Activated CD8-positive, alpha-beta memory T cell treated with anti-CD3 and anti-CD28 coated beads, Interleukin-2, amount 50 U/mL, for 4 hours (primary cell): ENCODE results near the gene PCDHGA8.
"Not testable (repeated sequence)": the region's sequence is repeated elsewhere in the genome, so short reads cannot be mapped to it uniquely, and the experiment has no call there.

Experiments
- DNase-seq: peaks from one replicate; pipeline ENCODE4 v3.0.0-alpha.2; 2020

PCDHGA8 gene

DNA sequence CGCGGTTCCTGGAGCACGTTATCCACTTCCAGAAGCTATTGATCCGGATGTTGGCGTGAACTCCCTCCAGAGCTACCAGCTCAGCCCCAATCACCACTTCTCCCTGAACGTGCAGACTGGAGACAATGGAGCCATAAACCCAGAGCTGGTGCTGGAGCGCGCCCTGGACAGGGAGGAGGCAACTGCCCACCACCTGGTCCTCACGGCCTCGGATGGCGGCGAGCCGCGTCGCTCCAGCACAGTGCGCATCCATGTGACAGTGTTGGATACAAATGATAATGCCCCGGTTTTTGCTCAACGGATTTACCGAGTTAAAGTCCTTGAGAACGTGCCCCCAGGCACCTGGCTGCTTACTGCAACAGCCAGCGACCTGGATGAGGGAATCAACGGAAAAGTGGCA, 11.0 kb downstream of the PCDHGA8 start:
- DNase-seq = no peak

- not testable (repeated sequence) for DNase-seq
Observed at GRCh38 chr5:141407790-141408505, 15.5 kb downstream of the PCDHGA8 start, which contains the start of gene PCDHGB6. PCDHGB6 (plus strand) TSS chr5:141408021; CDS start chr5:141408203, 182 bp downstream.

DNA sequence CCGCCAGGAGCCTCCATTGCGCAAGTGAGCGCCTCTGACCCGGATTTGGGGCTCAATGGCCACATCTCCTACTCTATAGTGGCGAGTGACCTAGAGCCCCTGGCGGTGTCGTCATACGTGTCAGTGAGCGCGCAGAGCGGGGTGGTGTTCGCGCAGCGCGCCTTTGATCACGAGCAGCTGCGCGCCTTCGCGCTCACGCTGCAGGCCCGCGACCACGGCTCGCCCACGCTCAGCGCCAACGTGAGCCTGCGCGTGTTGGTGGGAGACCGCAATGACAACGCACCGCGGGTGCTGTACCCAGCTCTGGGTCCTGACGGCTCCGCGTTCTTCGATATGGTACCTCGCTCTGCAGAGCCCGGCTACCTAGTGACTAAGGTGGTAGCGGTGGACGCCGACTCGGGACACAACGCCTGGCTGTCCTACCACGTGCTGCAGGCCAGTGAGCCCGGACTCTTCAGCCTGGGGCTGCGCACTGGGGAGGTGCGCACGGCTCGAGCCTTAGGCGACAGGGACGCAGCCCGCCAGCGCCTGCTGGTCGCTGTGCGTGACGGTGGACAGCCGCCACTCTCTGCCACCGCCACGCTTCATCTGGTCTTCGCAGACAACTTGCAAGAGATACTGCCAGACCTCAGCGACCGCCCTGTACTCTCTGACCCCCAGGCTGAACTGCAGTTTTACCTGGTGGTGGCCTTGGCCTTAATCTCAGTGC, 17.3 kb downstream of the PCDHGA8 start:
- no peak for DNase-seq

GRCh38 chr5:141411575-141411974, 19.1 kb downstream of the PCDHGA8 start:
- no peak for DNase-seq

- peak; percentile 42 for DNase-seq
Observed at GRCh38 chr5:141412854-141413539, 20.6 kb downstream of the PCDHGA8 start, which contains the start of gene PCDHGA10. PCDHGA10 (plus strand) TSS chr5:141412987; CDS start chr5:141413176, 189 bp downstream.

DNA sequence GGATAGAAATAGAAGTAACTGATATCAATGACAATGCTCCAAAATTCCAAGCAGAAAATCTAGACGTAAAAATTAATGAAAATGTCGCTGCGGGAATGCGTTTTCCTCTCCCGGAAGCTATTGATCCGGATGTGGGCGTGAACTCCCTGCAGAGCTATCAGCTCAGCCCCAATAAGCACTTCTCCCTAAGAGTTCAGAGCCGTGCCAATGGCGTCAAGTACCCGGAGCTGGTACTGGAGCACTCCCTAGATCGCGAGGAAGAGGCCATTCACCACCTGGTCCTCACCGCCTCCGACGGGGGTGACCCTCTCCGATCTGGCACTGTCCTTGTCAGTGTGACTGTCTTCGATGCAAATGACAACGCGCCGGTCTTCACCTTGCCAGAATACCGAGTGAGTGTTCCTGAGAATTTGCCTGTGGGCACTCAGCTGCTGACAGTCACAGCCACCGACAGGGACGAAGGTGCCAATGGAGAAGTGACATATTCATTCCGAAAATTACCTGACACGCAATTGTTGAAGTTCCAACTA, 21.2 kb downstream of the PCDHGA8 start:
- DNase-seq = no peak

DNA sequence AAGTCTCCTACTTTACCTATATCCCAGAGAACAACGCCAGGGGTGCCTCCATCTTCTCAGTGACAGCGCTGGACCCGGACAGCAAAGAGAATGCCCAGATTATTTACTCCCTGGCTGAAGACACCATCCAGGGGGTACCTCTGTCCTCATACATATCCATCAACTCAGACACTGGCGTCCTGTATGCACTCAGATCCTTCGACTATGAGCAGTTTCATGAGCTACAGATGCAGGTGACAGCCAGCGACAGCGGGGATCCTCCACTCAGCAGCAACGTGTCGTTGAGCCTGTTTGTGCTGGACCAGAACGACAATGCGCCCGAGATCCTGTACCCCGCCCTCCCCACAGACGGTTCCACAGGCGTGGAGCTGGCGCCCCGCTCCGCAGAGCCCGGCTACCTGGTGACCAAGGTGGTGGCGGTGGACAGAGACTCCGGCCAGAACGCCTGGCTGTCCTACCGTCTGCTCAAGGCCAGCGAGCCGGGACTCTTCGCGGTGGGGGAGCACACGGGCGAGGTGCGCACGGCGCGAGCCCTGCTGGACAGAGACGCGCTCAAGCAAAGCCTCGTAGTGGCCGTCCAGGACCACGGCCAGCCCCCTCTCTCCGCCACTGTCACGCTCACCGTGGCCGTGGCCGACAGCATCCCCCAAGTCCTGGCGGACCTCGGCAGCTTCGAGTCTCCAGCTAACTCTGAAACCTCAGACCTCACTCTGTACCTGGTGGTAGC, 22.3 kb downstream of the PCDHGA8 start:
- not testable (repeated sequence) for DNase-seq

GRCh38 chr5:141415275-141415618, 22.8 kb downstream of the PCDHGA8 start:
- DNase-seq = not testable (repeated sequence)

GRCh38 chr5:141417494-141418172, 25.2 kb downstream of the PCDHGA8 start, which contains the start of gene PCDHGB7:
PCDHGB7 (plus strand) TSS chr5:141417677; CDS start chr5:141417860, 183 bp downstream.
- not testable (repeated sequence) for DNase-seq

- DNase-seq = no peak
Observed at GRCh38 chr5:141419074-141419880, 26.8 kb downstream of the PCDHGA8 start.

GRCh38 chr5:141420855-141421488, 28.5 kb downstream of the PCDHGA8 start, which contains the start of gene PCDHGA11:
PCDHGA11 (plus strand) TSS chr5:141421051; CDS start chr5:141421228, 177 bp downstream.
- DNase-seq = no peak

DNA sequence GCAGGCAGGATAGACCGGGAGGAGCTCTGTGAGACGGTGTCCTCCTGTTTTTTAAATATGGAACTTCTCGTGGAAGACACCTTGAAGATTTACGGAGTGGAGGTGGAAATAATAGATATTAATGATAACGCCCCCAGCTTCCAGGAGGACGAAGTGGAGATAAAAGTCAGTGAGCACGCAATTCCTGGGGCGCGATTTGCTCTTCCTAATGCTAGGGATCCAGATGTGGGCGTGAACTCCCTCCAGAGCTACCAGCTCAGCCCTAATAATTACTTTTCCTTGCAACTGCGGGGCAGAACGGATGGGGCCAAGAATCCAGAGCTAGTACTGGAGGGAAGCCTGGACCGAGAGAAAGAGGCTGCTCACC, 29.0 kb downstream of the PCDHGA8 start:
- DNase-seq = no peak

DNA sequence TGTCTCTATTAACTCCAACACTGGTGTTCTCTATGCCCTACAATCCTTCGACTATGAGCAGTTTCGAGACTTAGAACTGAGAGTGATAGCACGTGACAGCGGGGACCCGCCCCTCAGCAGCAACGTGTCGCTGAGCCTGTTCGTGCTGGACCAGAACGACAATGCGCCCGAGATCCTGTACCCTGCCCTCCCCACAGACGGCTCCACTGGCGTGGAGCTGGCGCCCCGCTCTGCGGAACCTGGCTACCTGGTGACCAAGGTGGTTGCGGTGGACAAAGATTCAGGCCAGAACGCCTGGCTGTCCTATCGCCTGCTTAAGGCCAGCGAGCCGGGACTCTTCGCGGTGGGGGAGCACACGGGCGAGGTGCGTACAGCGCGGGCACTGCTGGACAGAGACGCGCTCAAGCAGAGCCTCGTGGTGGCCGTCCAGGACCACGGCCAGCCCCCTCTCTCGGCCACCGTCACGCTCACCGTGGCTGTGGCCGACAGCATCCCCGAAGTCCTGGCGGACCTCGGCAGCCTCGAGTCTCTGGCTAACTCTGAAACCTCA, 30.4 kb downstream of the PCDHGA8 start:
- DNase-seq = no peak

- DNase-seq = no peak
Observed at GRCh38 chr5:141427783-141428426, 35.5 kb downstream of the PCDHGA8 start.

DNA sequence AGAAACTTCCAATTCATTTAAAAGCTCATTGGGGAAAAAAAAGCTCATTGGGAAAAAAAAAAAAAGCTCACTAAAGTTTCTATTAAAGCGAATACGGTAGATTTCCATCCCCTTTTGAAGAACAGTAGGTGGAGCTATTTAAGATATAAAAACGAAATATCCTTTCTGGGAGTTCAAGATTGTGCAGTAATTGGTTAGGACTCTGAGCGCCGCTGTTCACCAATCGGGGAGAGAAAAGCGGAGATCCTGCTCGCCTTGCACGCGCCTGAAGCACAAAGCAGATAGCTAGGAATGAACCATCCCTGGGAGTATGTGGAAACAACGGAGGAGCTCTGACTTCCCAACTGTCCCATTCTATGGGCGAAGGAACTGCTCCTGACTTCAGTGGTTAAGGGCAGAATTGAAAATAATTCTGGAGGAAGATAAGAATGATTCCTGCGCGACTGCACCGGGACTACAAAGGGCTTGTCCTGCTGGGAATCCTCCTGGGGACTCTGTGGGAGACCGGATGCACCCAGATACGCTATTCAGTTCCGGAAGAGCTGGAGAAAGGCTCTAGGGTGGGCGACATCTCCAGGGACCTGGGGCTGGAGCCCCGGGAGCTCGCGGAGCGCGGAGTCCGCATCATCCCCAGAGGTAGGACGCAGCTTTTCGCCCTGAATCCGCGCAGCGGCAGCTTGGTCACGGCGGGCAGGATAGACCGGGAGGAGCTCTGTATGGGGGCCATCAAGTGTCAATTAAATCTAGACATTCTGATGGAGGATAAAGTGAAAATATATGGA, 38.1 kb downstream of the PCDHGA8 start, which contains the start of gene PCDHGA12:
Gene PCDHGA12, plus strand, starts transcription at position 176 of the 782 bp plus-strand sequence. Its CDS starts 253 bp downstream, at position 429.
- no peak for DNase-seq

GRCh38 chr5:141431286-141431685, 38.9 kb downstream of the PCDHGA8 start:
- DNase-seq = no peak

DNA sequence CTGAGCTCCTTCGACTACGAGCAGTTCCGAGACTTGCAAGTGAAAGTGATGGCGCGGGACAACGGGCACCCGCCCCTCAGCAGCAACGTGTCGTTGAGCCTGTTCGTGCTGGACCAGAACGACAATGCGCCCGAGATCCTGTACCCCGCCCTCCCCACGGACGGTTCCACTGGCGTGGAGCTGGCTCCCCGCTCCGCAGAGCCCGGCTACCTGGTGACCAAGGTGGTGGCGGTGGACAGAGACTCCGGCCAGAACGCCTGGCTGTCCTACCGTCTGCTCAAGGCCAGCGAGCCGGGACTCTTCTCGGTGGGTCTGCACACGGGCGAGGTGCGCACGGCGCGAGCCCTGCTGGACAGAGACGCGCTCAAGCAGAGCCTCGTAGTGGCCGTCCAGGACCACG, 39.9 kb downstream of the PCDHGA8 start:
- not testable (repeated sequence) for DNase-seq

DNA sequence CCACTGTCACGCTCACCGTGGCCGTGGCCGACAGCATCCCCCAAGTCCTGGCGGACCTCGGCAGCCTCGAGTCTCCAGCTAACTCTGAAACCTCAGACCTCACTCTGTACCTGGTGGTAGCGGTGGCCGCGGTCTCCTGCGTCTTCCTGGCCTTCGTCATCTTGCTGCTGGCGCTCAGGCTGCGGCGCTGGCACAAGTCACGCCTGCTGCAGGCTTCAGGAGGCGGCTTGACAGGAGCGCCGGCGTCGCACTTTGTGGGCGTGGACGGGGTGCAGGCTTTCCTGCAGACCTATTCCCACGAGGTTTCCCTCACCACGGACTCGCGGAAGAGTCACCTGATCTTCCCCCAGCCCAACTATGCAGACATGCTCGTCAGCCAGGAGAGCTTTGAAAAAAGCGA, 40.3 kb downstream of the PCDHGA8 start:
- not testable (repeated sequence) for DNase-seq

DNA sequence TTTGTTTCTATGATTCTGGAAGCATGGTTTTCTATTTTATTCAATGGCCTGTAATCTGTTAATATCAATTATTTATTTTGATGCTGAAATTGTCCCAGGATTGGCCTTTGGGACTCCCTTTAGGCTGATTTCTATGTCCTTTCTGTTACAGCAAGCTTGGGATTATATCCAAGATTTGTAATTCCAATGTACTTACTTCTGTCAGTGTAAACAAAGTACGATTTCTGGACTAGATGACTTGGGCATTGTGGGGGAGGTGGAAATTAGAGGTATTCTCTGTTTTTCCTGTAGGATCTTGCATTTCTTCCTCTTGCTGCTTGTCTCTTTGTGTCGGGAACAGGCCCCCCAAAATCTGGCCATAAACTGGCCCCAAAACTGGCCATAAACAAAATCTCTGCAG, 41.6 kb downstream of the PCDHGA8 start:
- DNase-seq = no peak
